HepG2 (cell line): ENCODE results near the gene LSMEM2. TPM values are rescaled to one million over a fixed set of nuclear protein-coding genes. Genes with fewer than 3 reads are reported as not detected.
A peak's percentile ranks its signal among the peaks of the same experiment; 100 is the strongest.

Source experiments
- BRCA1 ChIP-seq: sonication (generic); formaldehyde crosslinking; IDR thresholded peaks from 2 replicates; pipeline ENCODE4 v1.4.0; 2020; ENCODE audit warnings: missing genetic modification reagents
- DR1 ChIP-seq: sonication (generic); formaldehyde crosslinking; IDR thresholded peaks from 2 replicates; pipeline ENCODE4 v1.8.0; 2021; ENCODE audit warnings: mild to moderate bottlenecking, missing genetic modification reagents, inconsistent platforms
- FIP1L1 ChIP-seq: fragments of 200-400 bp; formaldehyde crosslinking; IDR thresholded peaks from 2 replicates; pipeline ENCODE4 v1.6.1; 2018; ENCODE audit warnings: low read depth, mild to moderate bottlenecking, low read length, moderate library complexity, borderline replicate concordance; ENCODE audit not compliant: insufficient read depth
- FOSL1 ChIP-seq: sonication (generic); formaldehyde crosslinking; IDR thresholded peaks from 2 replicates; pipeline ENCODE4 v1.9.0; 2021; ENCODE audit warnings: missing genetic modification reagents, borderline replicate concordance
- FOXP4 ChIP-seq: sonication (generic); formaldehyde crosslinking; IDR thresholded peaks from 2 replicates; pipeline ENCODE4 v1.4.0; 2020; ENCODE audit warnings: missing genetic modification reagents
- HHEX ChIP-seq: IDR thresholded peaks from 2 replicates; pipeline ENCODE4 v1.6.1; 2016; ENCODE audit warnings: control low read depth
- KLF16 ChIP-seq, 2 experiments: sonication (generic) in 1 of 2; formaldehyde crosslinking in 1 of 2; IDR thresholded peaks; 2 replicates each; pipeline versions ENCODE4 v1.6.1 to v1.8.0; 2016 to 2023; ENCODE audit warnings: missing genetic modification reagents in 2 of 2, missing compliant biosample characterization in 1 of 2
- MYPOP ChIP-seq: sonication (generic); formaldehyde crosslinking; IDR thresholded peaks from 2 replicates; pipeline ENCODE4 v1.8.1; 2023; ENCODE audit warnings: mild to moderate bottlenecking, moderate library complexity, missing genetic modification reagents
- NCOR1 ChIP-seq: fragments of 200-600 bp; sonication (generic); IDR thresholded peaks from 2 replicates; pipeline ENCODE4 v1.7.0; 2017; ENCODE audit warnings: antibody characterized with exemption, low read length, borderline replicate concordance
- PPARG ChIP-seq: conservative IDR thresholded peaks from 2 replicates; pipeline ENCODE4 v1.6.1; 2016; ENCODE audit warnings: missing biosample characterization, missing genetic modification reagents
- SAP130 ChIP-seq: IDR thresholded peaks from 2 replicates; pipeline ENCODE4 v1.6.1; 2016; ENCODE audit warnings: low read depth
- TBX3 ChIP-seq: fragments of 450-650 bp; IDR thresholded peaks from 2 replicates; pipeline ENCODE4 v1.6.1; 2017; ENCODE audit warnings: antibody characterized with exemption, mild to moderate bottlenecking, inconsistent platforms, borderline replicate concordance
- TEAD3 ChIP-seq: optimal IDR thresholded peaks from 2 replicates; pipeline ENCODE3; 2016; ENCODE audit warnings: borderline replicate concordance
- TOE1 ChIP-seq: sonication (generic); formaldehyde crosslinking; IDR thresholded peaks from 2 replicates; pipeline ENCODE4 v1.4.0; 2020; ENCODE audit warnings: mild to moderate bottlenecking, missing genetic modification reagents
- YEATS2 ChIP-seq: sonication (generic); formaldehyde crosslinking; IDR thresholded peaks from 2 replicates; pipeline ENCODE4 v1.4.0; 2020; ENCODE audit warnings: missing genetic modification reagents, borderline replicate concordance
- ZBTB34 ChIP-seq: sonication (generic); formaldehyde crosslinking; IDR thresholded peaks from 2 replicates; pipeline ENCODE4 v1.8.0; 2022; ENCODE audit warnings: mild to moderate bottlenecking, missing genetic modification reagents
- ZFY ChIP-seq: sonication (generic); formaldehyde crosslinking; IDR thresholded peaks from 2 replicates; pipeline ENCODE4 v1.4.0; 2020; ENCODE audit warnings: missing genetic modification reagents
- ZMYM4 ChIP-seq: sonication (generic); formaldehyde crosslinking; IDR thresholded peaks from 2 replicates; pipeline ENCODE4 v1.8.1; 2023; ENCODE audit warnings: mild to moderate bottlenecking, missing genetic modification reagents
- ZNF557 ChIP-seq: sonication (generic); formaldehyde crosslinking; IDR thresholded peaks from 2 replicates; pipeline ENCODE4 v1.4.0; 2020; ENCODE audit warnings: missing genetic modification reagents
- polyA plus RNA-seq, 8 experiments: library from polyadenylated mRNA; depleted of rRNA in 3 of 8; stranded (reverse) in 7 of 8; unstranded in 1 of 8; fragments of >200 nt; fragmentation: Illumina TruSeq in 4 of 8; extraction: Trizol in 4 of 8; gene quantifications; 2 replicates each; pipeline versions ENCODE4 v1.2.1 to v1.2.3, GENCODE V29; 2011 to 2016; ENCODE audit warnings: low read depth in 4 of 8, missing spikeins in 1 of 8, mixed read lengths in 1 of 8; ENCODE audit not compliant: insufficient read depth in 1 of 8
- total RNA-seq, 5 experiments: library from RNA; depleted of rRNA; stranded (reverse); fragments of >200 nt; fragmentation: Illumina TruSeq; extraction: Trizol; gene quantifications; 2 replicates each; pipeline ENCODE4 v1.2.3, GENCODE V29; 2016; ENCODE audit warnings: low read depth in 1 of 5
- TF ChIP-seq, protein P1 (sequence below): sonication (generic); formaldehyde crosslinking; IDR thresholded peaks from 2 replicates; pipeline ENCODE4 v1.4.0; 2020; ENCODE audit warnings: missing genetic modification reagents
- TF ChIP-seq, protein P2 (sequence below): sonication (generic); formaldehyde crosslinking; IDR thresholded peaks from 2 replicates; pipeline ENCODE4 v1.5.1; 2020; ENCODE audit warnings: mild to moderate bottlenecking, missing genetic modification reagents, moderate library complexity

Gene LSMEM2
- total and polyA plus RNA-seq, 2 of the 13 experiments (the other 11 are each of a cell fraction or from before 2014, with no cell fraction given) = 0.07 to 0.41 TPM

- TF ChIP-seq FOXP4 (CRISPR knock-in tag) = peak; percentile 45
- TF ChIP-seq, protein P1, sequence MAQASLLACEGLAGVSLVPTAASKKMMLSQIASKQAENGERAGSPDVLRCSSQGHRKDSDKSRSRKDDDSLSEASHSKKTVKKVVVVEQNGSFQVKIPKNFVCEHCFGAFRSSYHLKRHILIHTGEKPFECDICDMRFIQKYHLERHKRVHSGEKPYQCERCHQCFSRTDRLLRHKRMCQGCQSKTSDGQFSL (CRISPR knock-in tag) = peak; percentile 96
- 0 out of 2 replicates have a peak, but pooled peaks have one; percentile 30 for TF ChIP-seq TBX3
- peak; percentile 15; the same call in 1 of the 2 replicates for TF ChIP-seq ZFY (CRISPR knock-in tag)
- 0 out of 2 replicates have a peak, but pooled peaks have one; percentile 36 for TF ChIP-seq ZBTB34 (CRISPR knock-in tag)
- TF ChIP-seq PPARG (CRISPR knock-in tag) = peak; percentile 52; the same call in 1 of the 2 replicates
- TF ChIP-seq TOE1 (CRISPR knock-in tag) = no peak
- no peak for TF ChIP-seq FIP1L1
- TF ChIP-seq ZMYM4 = 0 out of 2 replicates have a peak, but pooled peaks have one; percentile 6
- no peak for TF ChIP-seq BRCA1 (CRISPR knock-in tag)
- TF ChIP-seq SAP130 = peak; percentile 87
- TF ChIP-seq MYPOP = 0 out of 2 replicates have a peak, but pooled peaks have one; percentile 17
- no peak for TF ChIP-seq FOSL1 (CRISPR knock-in tag)
- TF ChIP-seq KLF16 (CRISPR knock-in tag; IDR thresholded peaks at IDR 0.05) = peak in 1 of 2 experiments; percentile 38; a peak in 1 of 4 replicates
- 0 out of 2 replicates have a peak, but pooled peaks have one; percentile 31 for TF ChIP-seq DR1 (CRISPR knock-in tag)
- no peak for TF ChIP-seq HHEX (CRISPR knock-in tag)
- TF ChIP-seq TEAD3 (CRISPR knock-in tag) = peak; percentile 97
- TF ChIP-seq NCOR1 = peak; percentile 80; the same call in 1 of the 2 replicates
- TF ChIP-seq YEATS2 (CRISPR knock-in tag) = no peak
- 0 out of 2 replicates have a peak, but pooled peaks have one; percentile 10 for TF ChIP-seq ZNF557 (CRISPR knock-in tag)
- TF ChIP-seq, protein P2, sequence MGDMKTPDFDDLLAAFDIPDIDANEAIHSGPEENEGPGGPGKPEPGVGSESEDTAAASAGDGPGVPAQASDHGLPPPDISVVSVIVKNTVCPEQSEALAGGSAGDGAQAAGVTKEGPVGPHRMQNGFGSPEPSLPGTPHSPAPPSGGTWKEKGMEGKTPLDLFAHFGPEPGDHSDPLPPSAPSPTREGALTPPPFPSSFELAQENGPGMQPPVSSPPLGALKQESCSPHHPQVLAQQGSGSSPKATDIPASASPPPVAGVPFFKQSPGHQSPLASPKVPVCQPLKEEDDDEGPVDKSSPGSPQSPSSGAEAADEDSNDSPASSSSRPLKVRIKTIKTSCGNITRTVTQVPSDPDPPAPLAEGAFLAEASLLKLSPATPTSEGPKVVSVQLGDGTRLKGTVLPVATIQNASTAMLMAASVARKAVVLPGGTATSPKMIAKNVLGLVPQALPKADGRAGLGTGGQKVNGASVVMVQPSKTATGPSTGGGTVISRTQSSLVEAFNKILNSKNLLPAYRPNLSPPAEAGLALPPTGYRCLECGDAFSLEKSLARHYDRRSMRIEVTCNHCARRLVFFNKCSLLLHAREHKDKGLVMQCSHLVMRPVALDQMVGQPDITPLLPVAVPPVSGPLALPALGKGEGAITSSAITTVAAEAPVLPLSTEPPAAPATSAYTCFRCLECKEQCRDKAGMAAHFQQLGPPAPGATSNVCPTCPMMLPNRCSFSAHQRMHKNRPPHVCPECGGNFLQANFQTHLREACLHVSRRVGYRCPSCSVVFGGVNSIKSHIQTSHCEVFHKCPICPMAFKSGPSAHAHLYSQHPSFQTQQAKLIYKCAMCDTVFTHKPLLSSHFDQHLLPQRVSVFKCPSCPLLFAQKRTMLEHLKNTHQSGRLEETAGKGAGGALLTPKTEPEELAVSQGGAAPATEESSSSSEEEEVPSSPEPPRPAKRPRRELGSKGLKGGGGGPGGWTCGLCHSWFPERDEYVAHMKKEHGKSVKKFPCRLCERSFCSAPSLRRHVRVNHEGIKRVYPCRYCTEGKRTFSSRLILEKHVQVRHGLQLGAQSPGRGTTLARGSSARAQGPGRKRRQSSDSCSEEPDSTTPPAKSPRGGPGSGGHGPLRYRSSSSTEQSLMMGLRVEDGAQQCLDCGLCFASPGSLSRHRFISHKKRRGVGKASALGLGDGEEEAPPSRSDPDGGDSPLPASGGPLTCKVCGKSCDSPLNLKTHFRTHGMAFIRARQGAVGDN (CRISPR knock-in tag) = 0 out of 2 replicates have a peak, but pooled peaks have one; percentile 71
These were observed 14.4 kb upstream of the LSMEM2 start (continued) for GRCh38 chr3:50264383-50264963.
